Tibial nerve (tissue), 4 donors: ENCODE measurements around the gene L3MBTL1. TPM values are rescaled to one million over a fixed set of nuclear protein-coding genes. Genes with fewer than 3 reads are reported as not detected.

Experiments
- DNase-seq, 2 donors: peaks; one replicate each; pipeline ENCODE4 v3.0.0-alpha.2; 2019; ENCODE audit warnings: low spot score in 2 of 2
- H3K27ac ChIP-seq, 4 donors: fragments of 200-600 bp; sonication (generic) in 3 of 4; one replicate each; pipeline ENCODE4 v1.5.1; 2017 to 2019; ENCODE audit warnings: mild to moderate bottlenecking in 1 of 4
- H3K27me3 ChIP-seq, 2 donors: fragments of 200-600 bp; sonication (generic) in 1 of 2; one replicate each; pipeline versions ENCODE4 v1.5.1 to v1.6.0; 2017 to 2019
- H3K36me3 ChIP-seq, 3 donors: fragments of 200-600 bp; sonication (generic); one replicate each; pipeline ENCODE4 v1.5.1; 2018 to 2019
- H3K4me1 ChIP-seq, 4 donors: fragments of 200-600 bp; sonication (generic) in 3 of 4; one replicate each; pipeline ENCODE4 v1.5.1; 2017 to 2019
- H3K4me3 ChIP-seq, 4 donors: fragments of 200-600 bp; sonication (generic) in 3 of 4; one replicate each; pipeline ENCODE4 v1.5.1; 2017 to 2019; ENCODE audit warnings: mild to moderate bottlenecking in 1 of 4, moderate library complexity in 1 of 4
- H3K9me3 ChIP-seq, 4 donors: fragments of 200-600 bp; sonication (generic) in 3 of 4; one replicate each; pipeline ENCODE4 v1.5.1; 2017 to 2019
- CTCF ChIP-seq, 5 experiments: fragments of 200-600 bp in 3 of 5; fragments of 450-650 bp in 2 of 5; sonication (generic) in 3 of 5; IDR thresholded peaks; one replicate each; pipeline ENCODE4 v1.5.1; 2016 to 2019; ENCODE audit warnings: antibody characterized with exemption in 5 of 5, mild to moderate bottlenecking in 3 of 5, moderate library complexity in 2 of 5
- EP300 ChIP-seq, 2 donors: sonication (generic); formaldehyde crosslinking; IDR thresholded peaks; one replicate each; pipeline ENCODE4 v1.6.1; 2017; ENCODE audit warnings: antibody characterized with exemption in 2 of 2, mild to moderate bottlenecking in 1 of 2
- POLR2A ChIP-seq, 2 donors: fragments of 450-650 bp; IDR thresholded peaks; one replicate each; pipeline ENCODE4 v1.6.1; 2017; ENCODE audit warnings: antibody characterized with exemption in 2 of 2, mild to moderate bottlenecking in 2 of 2, moderate library complexity in 2 of 2
- WGBS, 2 donors: methylation state at CpG; one replicate each; pipeline ENCODE4 v1.1.5; 2018; 5-methylcytosine and 5-hydroxymethylcytosine counted together
- total RNA-seq, 4 donors: library from RNA; depleted of rRNA; stranded (reverse); fragments of >200 nt; gene quantifications; one replicate each; pipeline ENCODE4 v1.1.0, GENCODE V29; 2016

Gene L3MBTL1
- total RNA-seq, 4 donors from 2014 or later = 17.7 to 29.3 (median 22.7) TPM

GRCh38 chr20:43571310-43571709, 63.8 kb downstream of the L3MBTL1 start:
- Histone ChIP-seq H3K36me3 (peaks cover 0 to 12% (median 0%) of the 10 kb centered on the region in 3 donors), H3K4me1 (no peaks in the 10 kb centered on the region), H3K27ac (no peak overlapping the region), H3K27me3 (no peaks in the 10 kb centered on the region), H3K9me3 (no peaks in the 10 kb centered on the region), H3K4me3 (no peak overlapping the region)
- 79 to 90% methylated on average over 3 of the region's 3 CpGs for WGBS, 2 donors
- TF ChIP-seq EP300 (IDR thresholded peaks at IDR 0.05) = no peak
- TF ChIP-seq CTCF (IDR thresholded peaks at IDR 0.05) = no peak
- no peak for TF ChIP-seq POLR2A (IDR thresholded peaks at IDR 0.05)
- DNase-seq = no peak

GRCh38 chr20:43571771-43572170, 64.3 kb downstream of the L3MBTL1 start:
- no peaks in the 10 kb centered on the region for H3K9me3 ChIP-seq
- no peak for DNase-seq
- TF ChIP-seq POLR2A (IDR thresholded peaks at IDR 0.05) (no peak), CTCF (IDR thresholded peaks at IDR 0.05) (no peak), EP300 (IDR thresholded peaks at IDR 0.05) (no peak)
- H3K27ac ChIP-seq = no peak overlapping the region
- H3K4me3 ChIP-seq = no peak overlapping the region
- 74 to 82% methylated on average over 6 of the region's 6 CpGs for WGBS, 2 donors
- peaks cover 0 to 12% (median 0%) of the 10 kb centered on the region in 3 donors for H3K36me3 ChIP-seq
- H3K4me1 ChIP-seq = no peaks in the 10 kb centered on the region
- H3K27me3 ChIP-seq = no peaks in the 10 kb centered on the region

GRCh38 chr20:43572891-43573290, 65.4 kb downstream of the L3MBTL1 start:
- Histone ChIP-seq H3K27ac (no peak overlapping the region), H3K4me1 (no peaks in the 10 kb centered on the region), H3K4me3 (no peak overlapping the region), H3K9me3 (no peaks in the 10 kb centered on the region), H3K27me3 (no peaks in the 10 kb centered on the region), H3K36me3 (peaks cover 0 to 8% (median 0%) of the 10 kb centered on the region in 3 donors)
- DNase-seq = no peak
- WGBS, 2 donors = 91 to 92% methylated on average over 6 to 8 of the region's 8 CpGs
- TF ChIP-seq EP300 (IDR thresholded peaks at IDR 0.05) (no peak), POLR2A (IDR thresholded peaks at IDR 0.05) (no peak)

GRCh38 chr20:43576108-43576507, 68.6 kb downstream of the L3MBTL1 start:
- Histone ChIP-seq H3K36me3 (no peaks in the 10 kb centered on the region), H3K4me3 (no peak overlapping the region), H3K27me3 (no peaks in the 10 kb centered on the region), H3K4me1 (no peaks in the 10 kb centered on the region), H3K27ac (no peak overlapping the region), H3K9me3 (no peaks in the 10 kb centered on the region)
- no peak for TF ChIP-seq CTCF (IDR thresholded peaks at IDR 0.05)
- TF ChIP-seq EP300 (IDR thresholded peaks at IDR 0.05) = no peak
- DNase-seq = no peak
- 63 to 76% methylated on average over 10 of the region's 10 CpGs for WGBS, 2 donors

- WGBS, 2 donors = 61 to 65% methylated on average over 7 of the region's 7 CpGs
- no peak for DNase-seq
- Histone ChIP-seq H3K4me1 (no peaks in the 10 kb centered on the region), H3K9me3 (no peaks in the 10 kb centered on the region), H3K27ac (no peak overlapping the region), H3K27me3 (no peaks in the 10 kb centered on the region), H3K4me3 (no peak overlapping the region), H3K36me3 (no peaks in the 10 kb centered on the region)
- no peak for TF ChIP-seq POLR2A (IDR thresholded peaks at IDR 0.05)
- no peak for TF ChIP-seq CTCF (IDR thresholded peaks at IDR 0.05)
- TF ChIP-seq EP300 (IDR thresholded peaks at IDR 0.05) = no peak
Observed at GRCh38 chr20:43579861-43580793, 72.6 kb downstream of the L3MBTL1 start.
